HS-5 (cell line): Measurements from ENCODE around the gene CHEK2.
"Not testable (repeated sequence)": the region's sequence is repeated elsewhere in the genome, so short reads cannot be mapped to it uniquely, and the experiment has no call there.

ENCODE experiments used
- DNase-seq: peaks from one replicate; pipeline ENCODE4 v3.0.0-alpha.2; 2012; ENCODE audit warnings: low read depth

CHEK2 gene

DNA sequence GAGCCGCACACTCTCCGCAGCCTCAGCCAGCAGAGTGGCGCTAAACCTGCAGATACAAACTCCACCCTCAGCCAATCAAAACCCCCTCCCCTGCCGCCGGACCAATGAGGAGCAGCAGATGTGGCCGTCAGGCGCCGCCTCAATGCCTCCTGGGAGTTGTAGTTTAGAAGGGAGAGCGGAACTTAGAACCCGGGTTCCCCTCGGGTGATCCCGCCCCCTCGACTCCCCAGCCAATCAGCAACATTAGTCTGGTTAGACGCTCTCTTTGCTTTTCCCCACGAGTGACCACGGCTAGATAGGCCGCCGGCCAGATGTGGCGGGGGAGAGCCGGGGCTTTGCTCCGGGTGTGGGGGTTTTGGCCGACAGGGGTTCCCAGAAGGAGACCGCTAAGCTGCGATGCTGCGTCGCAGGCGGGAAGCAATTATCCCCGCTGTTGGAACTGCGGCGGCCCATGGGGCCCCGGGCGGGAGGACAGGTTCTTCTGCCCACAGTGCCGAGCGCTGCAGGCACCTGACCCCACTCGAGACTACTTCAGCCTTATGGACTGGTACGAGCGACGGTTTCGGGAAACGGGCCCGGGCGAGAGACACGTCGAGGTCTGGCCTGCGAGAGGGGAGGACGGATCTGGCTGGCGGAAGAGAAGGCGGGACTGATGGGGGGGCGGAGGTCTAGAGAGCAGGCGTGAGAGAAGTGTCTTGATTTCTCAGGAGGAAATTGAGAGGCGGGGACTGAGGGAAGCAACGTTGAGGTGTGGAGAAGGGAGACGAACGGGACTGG, at the start of gene CHEK2, which contains the start of gene HSCB:
CHEK2 (minus strand) TSS at position 36 of the 777 bp plus-strand sequence. CDS start 7,099 bp downstream, outside the sequence.
HSCB (plus strand) TSS at position 255 of the 777 bp plus-strand sequence; CDS start at position 312, 57 bp downstream.
- peak; percentile 95 for DNase-seq

DNA sequence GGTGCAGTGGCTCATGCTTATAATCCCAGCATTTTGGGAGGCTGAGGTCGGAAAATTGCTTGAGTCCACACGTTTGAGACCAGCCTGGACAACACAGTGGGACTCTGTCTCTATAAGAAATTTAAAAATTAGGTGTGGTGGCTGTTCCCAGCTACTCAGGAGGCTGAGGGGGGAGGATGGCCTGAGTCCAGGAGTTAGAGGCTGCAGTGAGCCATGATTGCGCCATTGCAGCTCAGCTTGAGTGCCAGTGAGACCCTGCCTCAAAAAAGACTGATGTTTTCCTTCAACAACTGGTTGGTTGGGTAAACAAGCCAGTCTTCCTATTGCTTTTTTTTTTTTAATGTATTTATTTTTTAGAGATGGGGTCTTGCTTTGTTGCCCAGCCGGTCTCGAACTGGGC, 49.5 kb upstream of the CHEK2 start:
- DNase-seq, result no peak

DNA sequence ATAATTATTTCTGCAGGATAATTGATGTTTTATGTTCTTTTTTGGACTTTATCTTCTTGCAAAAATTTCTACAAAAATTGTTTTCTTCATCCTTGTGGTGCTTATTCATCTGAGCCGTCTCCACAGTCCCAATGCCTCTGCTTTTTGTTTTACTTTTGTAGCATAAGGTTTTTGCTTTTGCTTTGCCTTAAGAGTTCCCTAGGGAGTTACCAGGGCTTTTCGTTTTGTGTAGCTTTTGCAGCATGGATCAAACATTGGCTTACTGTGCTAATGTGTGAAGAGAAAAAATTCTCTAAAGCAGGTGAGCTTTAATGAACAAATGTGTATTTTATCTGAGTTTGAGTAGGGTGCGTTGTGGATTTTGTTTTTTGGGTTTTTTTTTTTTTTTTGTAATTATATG, 47.0 kb upstream of the CHEK2 start:
- DNase-seq, result no peak

DNA sequence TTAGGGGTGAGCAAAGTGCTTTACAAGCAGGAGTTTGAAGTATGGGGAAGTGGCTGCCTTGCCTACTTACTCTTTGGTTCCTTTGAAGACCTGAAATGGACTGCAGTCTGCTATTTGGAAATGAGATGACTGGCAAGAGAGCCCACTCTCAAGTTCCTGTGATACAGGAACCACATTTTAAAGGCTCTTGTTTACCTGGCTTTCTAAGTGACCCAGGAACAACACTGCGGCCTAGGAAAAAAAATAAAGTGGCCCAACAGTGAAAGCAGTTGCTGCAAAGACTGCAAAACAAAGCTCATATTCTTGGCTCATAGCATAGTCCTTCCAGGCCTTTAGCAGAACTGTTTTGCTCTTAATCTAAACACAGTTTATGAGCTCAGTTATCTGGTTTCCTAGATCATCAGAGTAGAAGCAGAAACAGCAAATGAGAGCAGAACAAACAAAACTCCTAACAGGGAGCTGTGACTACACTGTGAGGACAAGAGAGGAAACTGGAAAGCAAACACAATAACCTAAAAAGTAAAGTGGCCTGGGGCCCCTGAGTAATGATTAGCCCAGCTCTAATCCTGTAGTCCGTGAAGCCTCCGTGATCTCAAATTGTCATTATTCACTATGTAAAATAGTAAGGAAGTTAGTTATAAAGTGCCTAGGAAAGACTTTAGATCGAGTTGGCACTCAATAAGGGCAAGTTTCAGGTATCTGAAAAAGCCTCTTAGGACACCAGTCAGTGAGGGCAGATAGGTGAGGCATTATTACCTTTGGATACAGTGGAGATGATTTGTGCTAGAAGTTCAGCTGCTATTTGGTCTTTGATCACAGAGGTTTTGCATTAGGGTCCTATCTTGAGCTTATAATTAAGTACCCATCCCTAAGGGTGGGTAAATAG, 42.4 kb upstream of the CHEK2 start:
- DNase-seq, result no peak

DNA sequence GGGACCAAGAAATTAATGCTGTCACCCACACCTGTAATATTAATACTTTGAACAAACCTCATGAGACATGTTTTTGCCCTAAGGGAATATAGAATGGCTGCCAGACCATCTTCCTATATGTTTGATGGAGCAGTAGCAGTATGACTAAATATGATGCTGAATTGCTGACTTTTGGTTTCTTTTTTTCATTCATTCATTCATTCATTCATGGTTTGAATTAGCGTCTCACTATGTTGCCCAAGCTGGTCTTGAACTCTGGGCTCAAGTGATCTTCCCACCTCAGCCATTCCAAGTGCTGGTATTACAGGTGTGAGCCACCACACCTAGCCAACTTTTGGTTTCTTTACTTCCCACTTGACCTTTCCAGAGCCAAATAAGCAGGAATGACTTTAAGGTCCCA, 38.7 kb upstream of the CHEK2 start:
- no peak for DNase-seq

DNA sequence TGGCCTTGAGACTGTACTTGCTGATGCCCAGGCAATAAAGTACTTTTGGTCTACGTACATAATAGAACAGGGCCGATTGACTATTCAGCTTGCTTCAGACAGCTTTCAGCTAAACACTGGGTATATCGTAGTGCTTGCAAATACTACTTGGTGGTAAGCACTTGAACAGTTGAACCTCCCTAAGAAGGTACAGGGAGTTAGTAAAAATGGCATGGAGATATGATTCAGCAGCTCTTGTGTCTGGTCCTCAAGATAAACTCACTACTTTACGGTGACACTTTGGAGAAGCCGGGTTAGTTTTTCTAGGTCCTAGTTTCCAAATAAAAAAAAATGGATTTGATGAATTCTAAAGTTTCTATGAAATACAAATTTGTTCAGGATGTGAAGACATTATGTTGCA, 38.2 kb upstream of the CHEK2 start:
- no peak for DNase-seq

DNA sequence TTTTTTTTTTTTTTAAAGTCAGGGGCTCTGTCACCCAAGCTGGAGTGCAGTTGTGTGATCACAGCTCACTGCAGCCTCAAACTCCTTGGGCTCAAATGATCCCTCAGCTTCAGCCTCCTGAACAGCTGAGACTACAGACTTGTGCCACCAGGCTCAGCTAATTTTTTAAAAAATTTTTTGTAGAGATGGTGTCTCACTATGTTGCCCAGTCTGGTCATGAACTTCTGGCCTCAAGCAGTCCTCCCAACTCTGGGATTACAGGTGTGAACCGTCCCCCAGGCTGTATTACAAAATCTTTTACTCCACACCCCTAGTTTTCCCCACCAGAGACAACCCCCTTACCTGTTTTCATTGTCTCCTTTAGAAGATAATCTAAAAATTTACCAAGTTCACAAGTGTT, 32.8 kb upstream of the CHEK2 start:
- DNase-seq, result no peak

DNA sequence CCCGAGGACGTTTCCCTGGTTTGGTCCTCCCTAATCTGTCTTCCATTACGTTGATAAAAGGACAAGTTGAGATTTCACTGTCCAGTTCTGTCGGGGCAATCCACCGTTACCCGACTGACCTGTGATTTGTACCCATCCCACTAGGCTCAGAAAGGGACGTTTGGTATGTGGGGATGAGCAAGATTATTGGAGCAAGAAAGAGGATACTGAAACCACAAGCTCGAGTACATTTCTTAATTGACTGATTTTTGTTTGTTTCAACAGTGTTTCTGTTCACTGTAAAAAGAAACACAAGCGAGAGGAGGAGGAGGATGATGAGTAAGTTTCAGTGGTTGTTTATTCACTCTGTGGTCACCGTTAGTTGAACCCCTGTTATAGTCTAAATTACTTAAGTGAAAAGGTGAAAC, 31.8 kb upstream of the CHEK2 start:
- peak; percentile 53 for DNase-seq

DNA sequence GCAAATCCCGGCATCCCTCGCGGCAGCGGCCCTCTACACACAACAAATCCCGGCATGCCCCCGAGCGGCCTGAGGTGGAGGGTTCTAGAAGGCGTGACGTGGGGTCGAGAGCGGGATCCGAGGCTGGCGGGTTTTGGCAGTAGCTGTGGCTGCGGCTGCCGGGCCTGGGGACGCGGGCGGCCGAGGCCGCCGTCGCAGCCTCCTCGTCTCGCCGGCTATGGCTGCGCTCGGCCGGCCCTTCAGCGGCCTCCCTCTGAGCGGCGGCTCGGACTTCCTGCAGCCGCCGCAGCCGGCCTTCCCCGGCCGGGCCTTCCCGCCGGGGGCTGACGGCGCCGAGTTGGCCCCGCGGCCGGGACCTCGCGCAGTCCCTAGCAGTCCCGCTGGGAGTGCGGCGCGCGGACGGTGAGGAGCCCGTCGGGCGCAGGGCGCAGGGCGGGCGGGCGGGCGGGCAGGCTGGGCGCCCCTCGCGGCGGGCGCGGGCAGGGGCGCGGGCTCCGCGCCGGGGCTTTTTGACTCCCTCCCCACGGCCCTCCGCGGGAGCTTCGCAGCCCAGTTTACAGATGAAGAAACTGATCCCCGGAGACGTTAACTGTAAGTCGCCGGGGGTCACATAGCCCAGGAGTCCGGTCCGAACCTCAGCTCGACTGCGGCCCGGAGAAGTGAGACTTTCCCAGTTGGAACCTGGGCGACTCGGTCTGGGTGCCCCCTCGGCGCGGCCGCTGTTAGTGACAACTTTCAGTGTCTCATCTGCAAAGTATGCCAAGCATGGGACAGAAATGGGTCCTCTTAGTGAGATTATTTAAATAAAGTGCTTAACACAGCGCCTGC, 31.2 kb upstream of the CHEK2 start, which contains the start of gene CCDC117:
CCDC117 (plus strand) TSS at position 63 of the 828 bp plus-strand sequence; CDS start at position 218, 155 bp downstream.
- peak; percentile 74 for DNase-seq

DNA sequence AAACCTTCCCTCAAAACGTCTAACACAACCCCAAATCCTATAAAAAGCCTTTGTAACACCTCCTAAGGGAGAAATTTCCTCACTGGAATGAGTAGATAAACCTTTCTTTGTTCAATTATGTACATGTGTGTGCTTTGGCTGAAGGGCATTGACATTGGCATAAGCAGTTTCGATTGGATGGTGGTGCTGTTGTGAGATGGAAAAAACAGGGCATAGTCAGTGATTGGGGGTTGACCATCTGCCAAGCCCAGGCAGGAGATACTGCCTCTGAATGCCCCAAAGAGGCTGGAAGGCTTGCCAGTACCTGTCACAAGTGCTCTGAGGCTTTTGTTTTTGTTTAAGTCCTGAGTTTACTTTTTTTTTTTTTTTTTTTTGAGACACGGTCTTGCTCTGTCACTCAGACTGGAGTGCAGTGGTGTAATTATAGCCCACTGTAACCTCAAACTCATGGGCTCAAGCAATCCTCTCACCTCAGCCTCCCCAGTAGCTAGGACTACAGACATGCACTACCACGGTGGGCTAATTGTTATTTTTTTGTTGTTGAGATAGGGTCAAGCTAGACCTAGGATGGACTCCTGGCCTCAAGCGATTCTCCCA, 29.7 kb upstream of the CHEK2 start:
- DNase-seq, result no peak

DNA sequence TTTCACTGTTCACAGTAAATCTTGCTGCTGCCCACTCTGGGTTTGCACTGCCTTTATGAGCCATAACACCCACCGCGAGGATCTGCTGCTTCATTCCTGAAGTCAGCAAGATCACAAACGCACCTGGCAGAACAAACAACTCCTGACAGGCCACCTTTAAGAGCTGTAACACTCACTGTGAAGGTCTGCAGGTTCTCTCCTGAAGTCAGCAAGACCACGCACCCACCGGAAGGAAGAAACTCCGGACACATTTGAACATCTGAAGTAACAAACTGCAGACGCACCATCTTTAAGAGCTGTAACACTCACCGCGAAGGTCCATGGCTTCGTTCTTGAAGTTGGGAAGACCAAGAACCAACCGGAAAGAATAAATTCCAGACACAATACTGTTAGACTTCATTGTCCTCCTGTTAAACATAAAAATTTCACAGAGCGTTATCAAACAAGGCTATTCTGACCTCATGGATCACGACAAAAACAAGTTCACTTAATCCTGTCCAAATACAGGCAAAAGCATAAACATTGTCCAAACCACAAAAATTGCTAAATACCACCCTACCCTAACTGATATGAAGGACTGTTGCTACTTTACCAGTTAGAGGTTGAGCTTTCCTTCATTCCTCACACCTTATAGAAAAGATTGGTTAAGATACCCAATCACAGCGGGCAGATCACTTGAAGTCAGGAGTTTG, 27.9 kb upstream of the CHEK2 start:
- no peak for DNase-seq

DNA sequence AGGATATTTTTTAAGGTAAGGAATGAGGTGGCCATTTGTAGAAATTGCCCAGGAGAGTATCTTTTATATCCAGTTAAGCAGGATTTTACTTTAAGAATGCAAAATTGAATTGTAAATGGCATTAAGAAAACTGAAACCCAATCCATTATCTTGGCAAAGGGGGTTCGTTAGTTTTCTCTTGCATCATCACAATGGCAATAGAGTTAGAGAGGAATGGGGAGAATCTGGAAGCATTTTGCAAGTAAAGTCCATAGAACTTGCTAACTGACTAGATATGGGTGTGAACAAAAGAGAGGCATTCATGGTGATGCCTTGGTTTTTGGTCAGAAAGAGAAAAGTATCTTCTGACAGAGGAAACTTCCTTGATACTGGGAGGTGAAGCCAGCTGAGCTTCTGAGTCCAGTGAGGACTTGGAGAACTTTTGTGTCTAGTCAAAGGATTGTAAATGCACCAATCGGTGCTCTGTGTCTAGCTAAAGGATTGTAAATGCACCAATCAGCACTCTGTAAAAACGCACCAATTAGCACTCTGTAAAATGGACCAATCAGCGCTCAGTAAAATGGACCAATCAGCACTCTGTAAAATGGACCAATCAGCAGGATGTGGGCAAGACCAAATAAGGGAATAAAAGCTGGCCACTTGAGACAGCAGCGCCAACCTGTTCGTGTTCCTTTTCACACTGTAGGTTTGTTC, 27.2 kb upstream of the CHEK2 start:
- DNase-seq, result no peak

DNA sequence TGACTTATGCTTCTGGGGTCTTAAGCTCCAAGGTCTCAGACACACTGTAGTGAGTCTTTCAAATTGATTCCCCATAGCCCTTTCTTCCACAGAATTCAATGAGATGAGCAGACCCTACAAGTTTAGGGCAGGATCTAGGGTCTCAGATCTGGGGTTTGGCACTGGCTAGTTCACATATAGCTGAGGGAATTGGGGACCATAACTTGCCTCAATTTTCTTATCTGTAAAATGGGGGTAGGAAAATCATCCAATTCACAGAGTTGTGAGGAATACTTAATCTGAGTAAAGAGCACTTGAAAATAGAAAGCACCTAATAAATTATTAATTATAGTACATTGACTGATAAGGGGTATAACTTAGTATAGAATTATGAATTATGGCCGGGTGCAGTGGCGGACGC, 25.0 kb upstream of the CHEK2 start:
- DNase-seq, result no peak

DNA sequence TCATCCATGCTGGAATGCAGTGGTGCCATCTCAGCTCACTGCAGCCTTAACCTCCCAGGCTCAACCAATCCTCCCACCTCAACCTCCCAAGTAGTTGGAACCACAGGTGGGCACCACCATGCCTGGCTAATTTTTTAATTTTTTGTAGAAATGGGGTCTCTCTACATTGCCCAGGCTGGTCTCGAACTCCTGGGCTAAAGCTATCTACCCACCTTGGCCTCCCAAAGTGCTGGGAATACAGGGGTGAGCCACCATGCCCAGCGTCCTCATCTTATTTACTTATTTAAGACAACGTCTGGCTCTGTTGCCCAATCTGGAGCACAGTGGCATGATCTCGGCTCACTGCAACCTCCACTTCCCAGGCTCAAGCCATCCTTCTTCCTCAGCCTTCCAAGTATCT, 20.4 kb upstream of the CHEK2 start:
- DNase-seq, result not testable (repeated sequence)

DNA sequence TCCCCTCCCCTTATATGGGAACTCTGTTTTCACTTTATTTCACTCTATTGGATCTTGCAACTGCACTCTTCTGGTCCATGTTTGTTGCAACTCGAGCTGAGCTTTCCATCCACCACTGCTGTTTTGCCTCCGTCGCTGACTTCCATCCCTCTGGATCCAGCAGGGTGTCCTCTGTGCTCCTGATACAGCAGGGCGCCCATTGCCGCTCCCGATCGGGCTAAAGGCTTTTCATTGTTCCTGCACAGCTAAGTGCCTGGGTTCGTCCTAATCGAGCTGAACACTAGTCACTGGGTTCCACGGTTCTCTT, 19.8 kb upstream of the CHEK2 start:
- DNase-seq, result no peak

DNA sequence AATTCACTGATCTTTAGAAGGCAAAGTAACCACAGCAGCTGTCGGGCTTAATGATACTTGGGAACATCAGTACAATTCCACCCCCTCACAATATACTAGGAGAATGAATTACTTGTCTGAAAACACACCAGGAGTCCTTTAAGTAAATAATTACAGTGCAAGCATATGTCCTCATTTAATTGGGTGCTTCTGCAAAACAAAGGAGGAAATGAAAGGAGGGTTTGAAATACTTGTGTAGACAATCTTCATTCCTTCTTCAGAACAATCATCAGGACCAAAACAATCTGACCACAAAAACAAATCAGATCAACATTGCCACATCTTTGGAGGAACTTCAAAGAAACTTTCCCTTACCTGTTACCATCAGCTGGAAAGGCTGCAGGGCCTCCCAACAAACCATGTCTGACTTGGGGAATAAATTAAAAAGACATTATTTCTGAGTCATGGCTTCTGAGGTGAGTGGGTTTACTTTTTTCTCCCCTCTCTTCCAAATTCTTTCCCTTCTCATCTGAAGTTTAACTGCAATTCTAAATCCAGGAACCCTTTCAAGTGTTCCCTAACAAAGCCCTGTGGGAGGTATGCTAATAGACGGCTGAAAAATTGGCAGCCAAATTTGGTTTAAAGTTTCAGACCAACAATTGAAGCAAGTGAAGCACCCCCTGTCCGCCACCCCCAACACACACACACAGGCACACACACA, 18.4 kb upstream of the CHEK2 start:
- DNase-seq, result no peak

DNA sequence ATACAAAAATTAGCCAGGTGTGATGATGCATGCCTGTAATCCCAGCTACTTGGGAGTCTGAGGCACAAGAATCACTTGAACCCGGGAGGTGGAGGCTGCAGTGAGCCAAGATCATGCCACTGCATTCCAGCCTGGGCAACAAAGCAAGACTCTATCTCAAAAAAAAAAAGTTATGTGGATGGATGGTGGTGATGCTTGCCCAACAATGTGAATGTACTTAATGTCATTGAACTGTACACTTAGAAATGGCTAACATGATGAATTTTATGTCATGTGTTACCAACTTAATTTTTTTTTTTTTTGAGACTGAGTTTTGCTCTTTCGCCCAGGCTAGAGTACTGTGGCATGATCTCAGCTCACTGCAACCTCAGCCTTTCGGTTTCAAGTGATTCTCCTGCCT, 12.9 kb upstream of the CHEK2 start:
- DNase-seq, result not testable (repeated sequence)

DNA sequence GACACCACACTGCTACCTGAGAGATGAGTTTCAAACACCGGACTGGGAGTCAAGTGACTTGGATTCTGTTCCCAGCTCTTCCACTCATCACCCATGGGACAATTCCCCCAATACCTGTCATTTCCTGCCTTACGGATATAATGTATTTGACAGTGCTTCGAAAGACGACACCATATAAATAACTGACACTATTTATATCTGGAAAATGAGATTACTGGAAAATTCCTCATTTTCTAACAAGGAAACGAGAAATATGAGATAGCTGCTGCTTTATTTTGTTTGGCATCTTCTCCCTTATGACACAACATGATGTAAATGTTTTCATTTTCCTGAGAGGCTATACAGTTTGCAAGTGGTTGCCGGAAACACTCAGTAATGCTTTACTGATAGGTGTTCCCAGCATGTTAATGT, 8.9 kb upstream of the CHEK2 start:
- peak; percentile 37 for DNase-seq

DNA sequence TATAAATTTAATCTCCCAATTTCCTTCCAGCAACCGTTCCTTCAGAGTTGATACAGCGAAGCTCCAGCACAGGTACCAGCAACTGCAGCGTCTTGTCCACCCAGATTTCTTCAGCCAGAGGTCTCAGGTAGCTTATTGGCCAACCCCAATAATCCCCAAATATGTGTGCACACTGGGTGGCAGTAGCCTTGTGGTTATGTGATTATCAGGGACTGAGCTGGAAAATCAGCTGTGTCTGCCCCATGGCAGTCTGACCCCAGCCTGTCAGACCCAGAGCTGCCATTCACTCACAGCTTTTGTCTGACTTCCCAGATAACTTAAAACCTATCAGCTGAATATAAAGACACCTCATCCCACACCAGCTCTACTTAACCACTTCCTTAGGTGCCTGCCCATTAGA, 2.2 kb upstream of the CHEK2 start:
- no peak for DNase-seq

DNA sequence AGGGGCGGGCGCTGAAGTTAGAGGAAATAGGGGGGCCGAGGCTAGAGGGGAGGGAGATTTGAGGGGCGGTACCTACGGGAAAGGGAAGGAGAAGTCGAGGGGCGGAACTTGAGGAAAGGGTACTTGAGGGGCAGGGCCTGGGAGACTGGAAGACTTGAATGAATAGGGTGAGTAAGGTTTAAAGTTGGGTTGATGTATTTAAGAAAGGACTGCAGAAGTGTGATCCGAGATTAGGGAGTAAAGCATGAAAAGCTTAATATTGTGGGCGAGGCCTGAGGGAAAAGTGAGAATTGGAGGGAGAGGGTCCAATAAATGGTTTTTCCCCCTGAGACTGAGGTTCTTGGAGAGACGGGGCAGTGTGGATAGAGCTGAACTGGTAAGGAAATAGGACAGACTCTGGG, 942 bp upstream of the CHEK2 start:
- DNase-seq, result no peak
